Astrocyte (in vitro differentiated cells and primary cell): ENCODE results near the gene HOXD12. TPM values are rescaled to one million over a fixed set of nuclear protein-coding genes. Genes with fewer than 3 reads are reported as not detected.

Source experiments
- DNase-seq: peaks from one replicate; pipeline ENCODE4 v3.0.0-alpha.2; 2010; ENCODE audit warnings: low read depth
- FAIRE-seq: peaks from 2 replicates; lab custom pipeline; 2011; peaks lifted over from hg19 to GRCh38; lab: Jason Lieb, UNC
- H2AFZ ChIP-seq: 2 replicates; pipeline ENCODE4 v1.6.0; 2012; ENCODE audit warnings: low read depth, low read length, inconsistent platforms
- H3K27ac ChIP-seq: 2 replicates; pipeline ENCODE4 v1.5.1; 2011; ENCODE audit warnings: low read depth, low read length, inconsistent platforms
- H3K27me3 ChIP-seq: 2 replicates; pipeline ENCODE4 v1.6.0; 2011; ENCODE audit warnings: low read length, inconsistent platforms; ENCODE audit not compliant: insufficient read depth
- H3K36me3 ChIP-seq: 2 replicates; pipeline ENCODE4 v1.5.1; 2011; ENCODE audit warnings: low read length, inconsistent platforms; ENCODE audit not compliant: insufficient read depth
- H3K4me1 ChIP-seq: 2 replicates; pipeline ENCODE4 v1.5.1; 2011; ENCODE audit warnings: low read length, inconsistent platforms; ENCODE audit not compliant: insufficient read depth
- H3K4me2 ChIP-seq: 2 replicates; pipeline ENCODE4 v1.6.0; 2012; ENCODE audit warnings: low read length, inconsistent platforms
- H3K4me3 ChIP-seq: 2 replicates; pipeline ENCODE4 v1.5.1; 2011; ENCODE audit warnings: low read depth, mild to moderate bottlenecking, low read length, inconsistent platforms; ENCODE audit not compliant: insufficient read depth
- H3K79me2 ChIP-seq: 2 replicates; pipeline ENCODE4 v1.6.0; 2012; ENCODE audit warnings: mild to moderate bottlenecking, low read length, inconsistent platforms; ENCODE audit not compliant: insufficient read depth
- H3K9ac ChIP-seq: 2 replicates; pipeline ENCODE4 v1.6.0; 2012; ENCODE audit warnings: mild to moderate bottlenecking, low read length, inconsistent platforms
- H3K9me3 ChIP-seq: 2 replicates; pipeline ENCODE4 v1.5.1; 2012; ENCODE audit warnings: low read depth, mild to moderate bottlenecking, low read length, inconsistent platforms; ENCODE audit not compliant: insufficient read depth
- H4K20me1 ChIP-seq: 2 replicates; pipeline ENCODE4 v1.6.0; 2012; ENCODE audit warnings: low read length, inconsistent platforms; ENCODE audit not compliant: insufficient read depth
- H3K27ac Mint-ChIP-seq: one replicate; pipeline ENCODE4 v1.8.0; 2021; ENCODE audit warnings: mild to moderate bottlenecking, mixed read lengths; ENCODE audit not compliant: unreplicated experiment
- H3K27me3 Mint-ChIP-seq: one replicate; pipeline ENCODE4 v1.8.0; 2021; ENCODE audit warnings: low read depth, mixed read lengths; ENCODE audit not compliant: unreplicated experiment
- H3K36me3 Mint-ChIP-seq: one replicate; pipeline ENCODE4 v1.8.0; 2021; ENCODE audit warnings: low read depth, mixed read lengths; ENCODE audit not compliant: unreplicated experiment
- H3K4me1 Mint-ChIP-seq: one replicate; pipeline ENCODE4 v1.8.0; 2021; ENCODE audit warnings: low read depth, mixed read lengths; ENCODE audit not compliant: unreplicated experiment
- H3K4me3 Mint-ChIP-seq: one replicate; pipeline ENCODE4 v1.8.0; 2021; ENCODE audit warnings: mild to moderate bottlenecking, moderate library complexity, mixed read lengths; ENCODE audit not compliant: unreplicated experiment
- H3K9me3 Mint-ChIP-seq: one replicate; pipeline ENCODE4 v1.8.0; 2021; ENCODE audit warnings: mild to moderate bottlenecking, mixed read lengths; ENCODE audit not compliant: unreplicated experiment
- EZH2 ChIP-seq: IDR thresholded peaks from 2 replicates; pipeline ENCODE4 v1.6.1; 2012; ENCODE audit warnings: mild to moderate bottlenecking, low read length, inconsistent platforms; ENCODE audit not compliant: insufficient read depth
- total RNA-seq: library from RNA; stranded (reverse); gene quantifications from 2 replicates; pipeline ENCODE4 v1.2.1, GENCODE V29; 2021
- TF ChIP-seq, protein P1 (sequence below): IDR thresholded peaks from 2 replicates; pipeline ENCODE4 v1.5.1; 2011; ENCODE audit warnings: low read depth, mild to moderate bottlenecking, inconsistent platforms, low read length, moderate library complexity; ENCODE audit not compliant: insufficient read depth

Gene HOXD12
- total RNA-seq, 1 donor from 2014 or later: not detected

DNA sequence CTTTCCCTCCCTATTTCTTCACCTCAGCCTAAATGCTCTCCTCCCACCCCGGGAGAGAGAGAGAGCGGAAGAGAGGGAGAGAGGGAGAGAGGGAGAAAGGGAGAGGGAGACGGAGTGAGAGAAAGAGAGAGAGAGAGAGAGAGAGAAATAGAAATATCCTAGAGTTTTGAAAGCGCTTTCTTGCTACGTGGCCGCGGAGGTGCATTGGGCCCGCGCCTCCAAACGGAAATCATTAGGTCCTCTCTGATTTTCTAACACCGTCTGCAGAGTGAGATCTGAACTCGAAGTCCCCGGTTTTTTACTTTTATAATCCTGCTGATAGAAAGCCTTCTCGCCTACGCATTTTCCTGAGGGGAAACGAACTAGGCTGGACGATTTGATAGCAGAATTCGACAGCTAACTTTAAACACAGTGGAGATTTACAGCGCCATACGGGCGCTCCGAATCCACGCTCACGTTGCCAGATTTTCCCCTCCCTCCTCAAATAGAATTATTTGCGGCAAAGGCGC lies 14.9 kb upstream of the HOXD12 start:
- H3K27ac ChIP-seq: no peak overlapping the region
- H2AFZ ChIP-seq: no peak overlapping the region
- Mint-ChIP-seq H3K27ac (no peak overlapping the region), H3K4me1 (no peaks in the 10 kb centered on the region), H3K36me3 (peaks cover 2% of the 10 kb centered on the region), H3K27me3 (peaks cover 81% of the 10 kb centered on the region), H3K9me3 (peaks cover 37% of the 10 kb centered on the region), H3K4me3 (no peak overlapping the region)
- peaks cover 3% of the 10 kb centered on the region for H3K9me3 ChIP-seq
- DNase-seq (no peak), FAIRE-seq (no peak)
- H3K9ac ChIP-seq: no peak overlapping the region
- H4K20me1 ChIP-seq: peaks cover 20% of the 10 kb centered on the region
- H3K4me1 ChIP-seq: peaks cover 3% of the 10 kb centered on the region
- H3K4me2 ChIP-seq: no peak overlapping the region
- no peaks in the 10 kb centered on the region for H3K79me2 ChIP-seq
- H3K4me3 ChIP-seq: no peak overlapping the region
- peaks cover 93% of the 10 kb centered on the region for H3K27me3 ChIP-seq
- no peaks in the 10 kb centered on the region for H3K36me3 ChIP-seq
- TF ChIP-seq, protein P1, sequence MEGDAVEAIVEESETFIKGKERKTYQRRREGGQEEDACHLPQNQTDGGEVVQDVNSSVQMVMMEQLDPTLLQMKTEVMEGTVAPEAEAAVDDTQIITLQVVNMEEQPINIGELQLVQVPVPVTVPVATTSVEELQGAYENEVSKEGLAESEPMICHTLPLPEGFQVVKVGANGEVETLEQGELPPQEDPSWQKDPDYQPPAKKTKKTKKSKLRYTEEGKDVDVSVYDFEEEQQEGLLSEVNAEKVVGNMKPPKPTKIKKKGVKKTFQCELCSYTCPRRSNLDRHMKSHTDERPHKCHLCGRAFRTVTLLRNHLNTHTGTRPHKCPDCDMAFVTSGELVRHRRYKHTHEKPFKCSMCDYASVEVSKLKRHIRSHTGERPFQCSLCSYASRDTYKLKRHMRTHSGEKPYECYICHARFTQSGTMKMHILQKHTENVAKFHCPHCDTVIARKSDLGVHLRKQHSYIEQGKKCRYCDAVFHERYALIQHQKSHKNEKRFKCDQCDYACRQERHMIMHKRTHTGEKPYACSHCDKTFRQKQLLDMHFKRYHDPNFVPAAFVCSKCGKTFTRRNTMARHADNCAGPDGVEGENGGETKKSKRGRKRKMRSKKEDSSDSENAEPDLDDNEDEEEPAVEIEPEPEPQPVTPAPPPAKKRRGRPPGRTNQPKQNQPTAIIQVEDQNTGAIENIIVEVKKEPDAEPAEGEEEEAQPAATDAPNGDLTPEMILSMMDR: no peak
- peak; percentile 6 for TF ChIP-seq EZH2

DNA sequence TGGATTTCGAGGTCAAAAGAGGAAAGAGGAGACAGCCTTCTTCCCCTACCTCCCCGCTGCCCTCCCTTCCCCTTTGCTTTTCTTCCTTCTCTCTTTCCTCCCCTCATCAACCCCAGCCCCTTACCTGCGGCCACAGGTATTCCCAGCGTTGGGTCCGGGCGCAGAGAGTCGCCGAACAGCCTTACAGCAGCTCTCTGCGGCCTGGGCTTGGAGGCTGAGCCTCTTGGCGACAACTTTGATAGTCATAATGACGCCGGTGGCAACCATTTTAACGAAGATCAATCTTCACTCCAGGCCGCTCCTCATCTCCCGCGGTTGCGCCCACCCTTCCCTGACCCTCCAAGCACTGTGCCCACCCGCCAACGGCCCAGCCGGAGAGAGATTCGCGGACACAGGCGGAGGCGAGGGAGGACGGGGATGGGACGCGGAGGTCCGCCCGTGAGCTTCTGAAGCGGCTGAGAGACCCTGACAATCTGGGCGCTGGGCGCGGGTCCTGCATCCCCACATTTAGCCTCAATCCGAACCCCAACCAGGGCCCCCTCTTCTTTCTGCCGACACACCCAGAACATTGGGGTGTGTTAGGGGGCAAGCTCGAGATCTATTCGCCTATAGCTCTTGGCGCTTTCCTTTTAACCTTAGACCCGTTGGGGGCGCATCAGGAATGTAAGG lies 14.3 kb upstream of the HOXD12 start:
- H3K36me3 Mint-ChIP-seq: peaks cover 2% of the 10 kb centered on the region
- Histone ChIP-seq H3K4me2 (no peak overlapping the region), H3K36me3 (no peaks in the 10 kb centered on the region), H3K79me2 (no peaks in the 10 kb centered on the region), H3K9ac (no peak overlapping the region), H3K27ac (no peak overlapping the region), H3K27me3 (peaks cover 97% of the 10 kb centered on the region), H3K9me3 (peaks cover 3% of the 10 kb centered on the region), H4K20me1 (peaks cover 25% of the 10 kb centered on the region), H3K4me1 (peaks cover 3% of the 10 kb centered on the region), H2AFZ (no peak overlapping the region), H3K4me3 (no peak overlapping the region)
- H3K9me3 Mint-ChIP-seq: peaks cover 37% of the 10 kb centered on the region
- DNase-seq: no peak
- TF ChIP-seq, protein P1: no peak
- TF ChIP-seq EZH2: peak; percentile 52
- FAIRE-seq: no peak
- H3K4me1 Mint-ChIP-seq: no peaks in the 10 kb centered on the region
- no peak overlapping the region for H3K27ac Mint-ChIP-seq
- H3K4me3 Mint-ChIP-seq: no peak overlapping the region
- peaks cover 87% of the 10 kb centered on the region for H3K27me3 Mint-ChIP-seq
